ENCODE data around the gene CHMP1B.

The CHMP1B gene, protein sequence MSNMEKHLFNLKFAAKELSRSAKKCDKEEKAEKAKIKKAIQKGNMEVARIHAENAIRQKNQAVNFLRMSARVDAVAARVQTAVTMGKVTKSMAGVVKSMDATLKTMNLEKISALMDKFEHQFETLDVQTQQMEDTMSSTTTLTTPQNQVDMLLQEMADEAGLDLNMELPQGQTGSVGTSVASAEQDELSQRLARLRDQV

DNA sequence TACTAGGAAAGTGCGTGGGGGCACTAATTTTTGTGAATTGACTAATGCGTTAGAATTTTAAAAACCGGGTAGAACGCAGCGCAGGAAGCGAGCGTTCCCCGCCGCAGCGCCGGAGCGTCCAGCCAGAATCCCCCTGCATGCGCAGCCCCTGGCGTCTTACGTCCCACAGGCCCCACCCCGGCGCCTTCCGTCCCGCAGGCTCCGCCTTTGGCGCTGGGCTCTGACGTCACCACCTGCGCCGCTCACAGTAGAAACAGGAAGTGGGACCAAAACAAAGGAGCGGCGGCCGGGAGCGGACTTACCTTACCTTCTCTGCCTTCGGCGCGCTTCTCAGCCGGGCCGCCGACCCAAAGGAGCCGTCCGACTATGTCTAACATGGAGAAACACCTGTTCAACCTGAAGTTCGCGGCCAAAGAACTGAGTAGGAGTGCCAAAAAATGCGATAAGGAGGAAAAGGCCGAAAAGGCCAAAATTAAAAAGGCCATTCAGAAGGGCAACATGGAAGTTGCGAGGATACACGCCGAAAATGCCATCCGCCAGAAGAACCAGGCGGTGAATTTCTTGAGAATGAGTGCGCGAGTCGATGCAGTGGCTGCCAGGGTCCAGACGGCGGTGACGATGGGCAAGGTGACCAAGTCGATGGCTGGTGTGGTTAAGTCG, at the start of gene CHMP1B:
TSS of gene CHMP1B (plus strand) at position 268 of the 660 bp plus-strand sequence. CDS start at position 367, 99 bp downstream.
- DNase-seq (ENCODE audit: low read depth), result peak; percentile 95

DNA sequence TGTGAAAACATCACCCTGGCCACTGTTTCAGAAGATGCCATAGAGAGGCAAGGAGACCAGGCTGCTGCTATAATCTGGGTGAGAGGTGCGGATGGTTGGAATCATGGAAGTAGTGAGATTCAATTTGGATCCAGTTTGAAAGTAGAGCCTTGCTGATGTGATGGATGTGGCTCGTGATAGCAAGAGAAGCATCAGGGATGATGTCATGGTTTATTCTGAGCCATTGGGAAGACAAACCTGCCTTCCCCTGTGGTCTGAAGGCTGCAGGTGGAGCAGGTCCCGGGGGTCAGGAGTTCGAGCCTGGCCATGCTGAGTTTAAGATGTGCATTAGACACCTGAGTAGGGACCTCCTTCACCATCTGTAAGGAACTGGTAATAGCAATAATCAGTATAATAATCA, 49.6 kb upstream of the CHMP1B start:
- DNase-seq (ENCODE audit: low read depth), result no peak

DNA sequence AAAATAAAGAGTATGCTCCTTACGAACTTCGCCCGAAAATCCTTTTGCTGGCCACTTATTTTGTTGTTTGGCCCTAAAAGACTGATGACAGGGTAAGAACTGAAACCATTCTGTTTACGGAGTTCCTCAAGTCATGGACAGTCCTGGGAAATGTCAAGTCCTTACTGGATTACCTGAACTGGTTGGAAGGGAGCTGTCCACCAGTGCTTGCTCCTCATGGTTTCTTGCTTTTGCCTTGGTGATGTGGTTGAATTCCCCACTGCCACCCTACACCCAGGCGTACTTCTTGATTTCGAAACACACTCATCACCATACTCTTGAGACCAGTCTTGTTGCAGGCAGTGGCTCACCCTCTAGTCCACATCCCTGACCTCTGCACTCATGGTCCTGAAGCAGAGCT, 49.1 kb upstream of the CHMP1B start:
- no peak for DNase-seq (ENCODE audit: low read depth)

DNA sequence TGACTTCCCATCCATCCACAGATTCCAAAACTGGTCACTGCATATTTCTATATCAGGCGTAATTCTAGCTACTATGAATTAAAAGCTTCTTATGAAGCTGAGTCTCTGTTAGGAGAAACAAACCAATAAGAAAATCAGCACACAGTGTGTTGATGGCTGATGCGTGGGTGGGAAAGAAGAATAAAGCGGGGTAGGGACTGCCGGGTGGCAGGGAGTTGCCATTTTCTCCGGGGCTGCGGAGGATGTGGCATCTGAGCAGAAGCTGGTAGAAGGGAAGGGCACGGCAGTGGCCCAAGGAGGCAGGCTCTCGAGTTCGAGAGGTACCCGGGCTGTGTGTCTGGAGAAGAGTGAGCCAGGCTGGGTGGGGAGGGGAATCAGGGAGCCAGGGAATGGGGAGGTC, 48.6 kb upstream of the CHMP1B start:
- no peak for DNase-seq (ENCODE audit: low read depth)

DNA sequence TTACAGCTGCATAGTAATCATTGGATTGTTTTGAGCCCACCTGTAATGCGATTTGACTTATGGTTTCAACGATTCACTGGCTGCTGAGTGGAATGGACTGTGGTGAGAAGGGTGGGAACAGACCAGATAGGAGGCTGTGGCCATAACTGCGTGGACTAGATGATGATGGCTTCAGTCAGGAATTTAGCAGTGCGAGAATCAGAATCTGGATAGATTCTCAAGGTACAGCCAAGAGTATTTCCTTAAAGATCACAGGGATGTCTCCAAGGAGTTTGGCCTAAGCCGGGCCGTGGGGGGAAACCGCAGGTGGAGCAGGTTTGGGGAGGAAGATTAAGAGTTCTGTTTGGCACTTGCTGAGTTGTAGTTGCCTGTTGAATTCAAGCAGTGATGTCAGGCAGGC, 44.0 kb upstream of the CHMP1B start:
- no peak for DNase-seq (ENCODE audit: low read depth)

DNA sequence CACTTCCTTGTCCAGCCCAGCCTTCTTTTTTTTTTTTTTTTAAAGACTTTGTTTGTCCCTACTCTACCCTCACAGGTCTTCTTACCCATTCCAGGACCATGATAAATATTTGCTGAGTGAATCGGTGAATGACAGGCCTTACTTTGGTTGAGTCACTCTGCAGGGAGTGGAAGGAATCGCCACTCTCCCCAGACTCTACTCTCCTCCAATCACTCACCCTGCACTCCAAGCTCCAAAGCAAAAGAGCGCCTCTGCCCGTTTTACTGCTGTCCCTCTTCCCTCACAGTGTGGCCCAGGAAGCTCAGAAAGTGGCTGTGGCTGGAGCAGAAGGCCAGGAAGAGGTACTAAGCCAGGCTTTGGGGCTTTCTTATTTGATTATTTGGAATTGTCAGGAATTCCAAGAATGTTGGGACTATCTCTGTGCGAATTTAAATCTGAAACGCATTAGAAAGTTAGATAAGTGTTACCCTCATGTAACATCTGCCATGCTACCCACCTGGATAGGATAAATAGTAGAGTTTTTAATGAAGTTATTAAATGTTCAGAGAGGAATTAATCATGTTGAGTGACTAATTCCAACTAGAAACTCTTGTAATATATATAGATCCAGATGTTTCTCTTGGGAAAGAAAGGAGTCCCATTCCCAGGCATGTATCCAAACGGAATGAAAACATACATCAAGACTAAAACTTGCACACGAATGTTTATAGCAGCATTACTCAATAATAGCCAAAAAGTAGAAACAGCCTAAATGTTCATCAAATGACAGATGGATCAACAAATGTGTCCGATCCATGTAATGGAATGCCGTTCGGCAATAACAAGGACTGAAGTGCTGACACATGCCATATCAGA, 43.0 kb upstream of the CHMP1B start:
- no peak for DNase-seq (ENCODE audit: low read depth)

DNA sequence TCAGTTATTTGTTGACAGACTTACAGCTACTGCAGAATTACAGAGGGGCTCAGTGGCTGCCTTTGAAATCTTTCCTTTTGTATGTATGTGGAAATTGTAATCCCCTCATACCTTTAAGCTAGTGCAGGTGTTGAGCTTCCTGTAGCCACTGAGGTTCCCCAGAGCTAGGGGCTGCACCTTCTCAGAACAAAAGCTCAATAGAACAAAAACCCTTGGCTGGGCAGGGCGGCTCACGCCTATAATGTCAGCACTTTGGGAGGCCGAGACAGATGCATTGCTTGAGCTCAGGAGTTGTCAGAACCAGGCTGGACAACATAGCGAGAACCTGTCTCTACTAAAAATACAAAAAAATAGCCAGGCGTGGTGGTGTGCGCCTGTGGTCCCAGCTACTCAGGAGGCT, 41.3 kb upstream of the CHMP1B start:
- DNase-seq (ENCODE audit: low read depth), result no peak

DNA sequence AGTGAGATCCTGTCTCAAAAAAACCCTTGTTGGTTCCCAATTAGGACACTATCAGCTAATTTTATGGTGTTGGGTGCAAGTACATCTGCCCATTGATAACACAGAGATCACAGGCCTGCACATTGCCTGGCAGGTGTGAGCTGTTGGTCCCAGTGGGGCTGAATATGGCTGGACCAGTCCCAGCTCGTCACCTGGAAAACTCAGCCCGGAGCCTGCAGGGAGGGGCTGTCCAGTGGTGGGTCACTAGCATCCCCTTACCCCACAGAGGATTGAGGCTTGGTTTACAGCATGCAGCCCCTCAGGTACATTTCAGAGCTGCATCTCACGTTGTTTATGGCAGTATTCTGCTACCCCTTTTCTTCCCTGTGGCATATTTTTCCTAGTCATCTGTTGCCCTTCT, 40.8 kb upstream of the CHMP1B start:
- DNase-seq (ENCODE audit: low read depth), result no peak

DNA sequence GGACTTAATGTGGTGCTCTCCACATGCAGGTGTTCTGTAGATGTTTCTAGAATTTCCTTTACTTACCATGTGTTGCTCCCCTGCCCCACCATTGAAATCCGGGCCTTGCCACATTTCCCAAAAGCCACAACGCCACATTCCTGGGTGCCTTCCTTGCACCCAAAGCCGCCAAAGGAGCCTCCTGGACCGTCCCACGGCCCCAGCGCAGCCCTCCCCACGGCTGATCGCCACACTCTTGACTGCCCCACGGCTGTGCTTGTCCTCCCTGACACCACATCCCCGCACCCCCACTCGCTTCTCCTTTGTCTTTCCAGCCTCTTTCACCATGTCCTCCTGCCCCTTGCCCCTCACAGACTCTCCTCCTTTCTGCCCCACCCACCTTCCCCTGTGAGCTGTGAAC, 40.2 kb upstream of the CHMP1B start:
- DNase-seq (ENCODE audit: low read depth), result no peak

DNA sequence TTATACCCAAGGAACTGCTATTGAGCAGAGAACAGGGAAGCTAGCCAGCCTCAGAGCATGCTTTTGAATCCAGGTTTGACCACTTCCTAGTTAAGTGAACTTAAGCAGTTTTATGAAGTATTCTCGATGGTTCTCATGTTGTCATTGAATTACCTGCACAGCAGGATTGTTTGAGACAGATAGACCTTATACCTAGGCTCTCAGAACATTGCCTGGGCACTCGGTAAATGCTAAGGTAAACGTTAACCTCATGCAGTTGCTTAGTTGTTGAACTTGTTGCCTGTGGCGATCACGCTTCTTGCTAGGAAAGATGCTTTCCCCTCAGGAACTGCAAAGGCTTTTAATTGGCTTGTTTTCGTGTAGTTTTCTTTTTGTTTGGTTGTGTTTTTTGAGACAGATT, 34.0 kb upstream of the CHMP1B start:
- no peak for DNase-seq (ENCODE audit: low read depth)

DNA sequence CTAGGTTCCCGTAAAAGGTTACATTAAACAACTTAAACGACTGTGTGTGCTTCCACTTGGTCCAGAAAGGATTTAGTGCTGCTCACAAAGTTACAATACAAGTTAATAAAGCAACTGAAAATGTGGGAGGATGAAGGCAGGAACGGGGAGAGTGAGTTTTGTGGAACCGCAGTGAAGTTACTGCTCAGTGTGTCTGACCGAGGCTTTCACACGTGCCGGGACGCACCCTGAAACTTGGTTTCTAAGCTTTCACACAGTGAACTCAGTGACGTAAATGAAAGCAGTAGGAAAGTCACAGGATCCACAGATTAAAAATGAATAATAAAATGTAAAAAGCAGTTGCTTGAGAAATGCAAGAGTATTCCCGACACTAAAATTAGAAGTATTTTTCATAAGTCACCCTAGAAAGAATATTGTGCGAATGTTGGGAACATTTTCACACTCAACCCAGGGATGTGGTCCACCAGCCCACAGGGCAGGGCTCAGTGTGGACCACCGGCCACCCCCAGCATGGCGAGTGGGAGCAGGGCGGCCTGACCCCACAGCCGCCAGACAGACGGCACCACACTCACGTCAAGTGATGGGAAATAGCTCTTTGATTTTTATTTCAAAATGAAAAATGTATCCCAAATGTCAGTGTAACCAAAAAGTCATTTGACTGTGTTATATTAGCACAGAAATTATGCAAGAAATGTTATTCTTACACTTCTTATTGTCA, 32.6 kb upstream of the CHMP1B start:
- no peak for DNase-seq (ENCODE audit: low read depth)

DNA sequence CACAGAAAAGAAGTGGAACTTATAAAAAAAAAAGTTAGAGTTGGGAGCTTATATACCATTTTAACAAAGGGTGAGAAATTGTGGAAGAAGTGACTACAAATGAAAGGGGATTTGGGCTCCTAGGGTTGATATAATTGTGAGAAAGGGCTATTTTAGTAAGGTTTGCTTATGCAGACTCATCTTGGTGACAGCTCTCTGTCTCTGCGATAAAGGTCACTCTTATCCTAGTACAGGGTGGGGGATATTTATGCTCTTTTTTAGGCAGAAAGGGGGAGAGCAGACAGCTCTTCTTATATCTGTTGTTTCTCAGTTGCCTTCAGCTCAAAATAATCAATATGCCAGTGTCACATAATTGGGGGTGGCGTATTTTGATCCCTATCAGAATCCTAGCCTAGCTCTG, 31.3 kb upstream of the CHMP1B start:
- DNase-seq (ENCODE audit: low read depth), result no peak

DNA sequence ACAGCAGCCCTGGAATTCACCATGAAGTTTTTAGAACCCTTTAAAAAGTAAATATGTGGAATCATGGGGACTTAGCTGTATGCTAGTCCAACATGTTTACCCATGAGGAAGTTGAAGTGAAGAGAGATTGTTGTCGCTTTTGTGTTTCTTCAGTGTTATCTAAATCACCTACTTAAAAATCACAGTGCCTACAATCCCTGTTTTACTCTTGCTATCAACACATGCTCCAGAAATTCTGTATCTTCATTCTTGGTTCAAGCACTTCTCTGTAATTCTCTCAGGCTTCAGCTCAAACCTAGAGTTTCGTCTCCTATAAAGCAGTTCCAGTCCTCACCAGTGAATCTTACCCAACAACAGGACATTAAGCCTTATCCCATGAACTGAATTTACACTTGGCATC, 30.5 kb upstream of the CHMP1B start:
- no peak for DNase-seq (ENCODE audit: low read depth)

DNA sequence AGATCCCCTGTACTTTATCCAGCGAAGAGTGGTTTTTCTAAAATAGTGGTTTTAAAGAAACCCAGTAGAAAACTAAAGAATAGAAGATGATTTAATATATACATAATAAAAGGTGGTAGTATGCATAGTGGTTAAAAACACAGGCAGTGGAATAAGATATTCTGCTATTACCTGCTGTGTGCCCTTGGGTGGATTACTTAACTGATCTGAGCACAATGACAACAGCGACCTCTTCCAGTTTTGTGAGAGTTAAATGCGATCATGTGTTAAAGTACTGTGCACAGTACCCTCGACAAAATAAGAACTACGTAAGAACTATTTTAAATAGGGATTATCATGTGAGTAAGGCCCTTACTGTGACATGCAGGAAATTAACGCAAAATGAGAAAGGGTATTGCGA, 30.0 kb upstream of the CHMP1B start:
- no peak for DNase-seq (ENCODE audit: low read depth)

DNA sequence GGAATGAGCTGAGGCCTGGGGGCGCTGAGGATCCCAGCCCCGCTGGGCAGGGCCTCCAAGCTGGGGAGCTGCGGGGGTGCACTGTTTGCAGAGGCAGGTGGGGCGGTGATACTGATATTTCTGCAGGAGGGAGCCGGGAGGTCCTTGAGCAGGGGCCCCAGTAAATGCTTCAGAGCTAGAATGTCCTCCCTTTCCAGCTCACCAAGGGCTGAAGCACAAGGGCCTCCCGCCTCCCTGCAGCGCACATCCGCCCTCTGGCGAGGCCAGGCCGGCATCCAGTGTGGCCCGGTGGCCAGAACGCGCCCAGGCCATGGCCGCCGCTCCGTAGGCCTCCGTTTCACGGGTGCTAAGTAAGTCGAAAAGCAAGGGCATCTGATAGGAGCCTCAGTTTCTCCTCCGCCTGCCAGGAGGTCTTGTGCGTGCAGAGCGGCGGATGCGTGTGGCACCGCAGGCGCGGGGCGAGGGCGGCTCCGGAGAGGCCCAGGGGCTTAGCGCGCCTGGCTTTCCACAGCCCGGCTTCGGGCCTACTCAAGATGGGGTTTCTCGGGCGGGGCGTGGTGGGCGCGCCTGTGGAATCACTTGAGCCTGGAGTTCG, 29.5 kb upstream of the CHMP1B start:
- no peak for DNase-seq (ENCODE audit: low read depth)

DNA sequence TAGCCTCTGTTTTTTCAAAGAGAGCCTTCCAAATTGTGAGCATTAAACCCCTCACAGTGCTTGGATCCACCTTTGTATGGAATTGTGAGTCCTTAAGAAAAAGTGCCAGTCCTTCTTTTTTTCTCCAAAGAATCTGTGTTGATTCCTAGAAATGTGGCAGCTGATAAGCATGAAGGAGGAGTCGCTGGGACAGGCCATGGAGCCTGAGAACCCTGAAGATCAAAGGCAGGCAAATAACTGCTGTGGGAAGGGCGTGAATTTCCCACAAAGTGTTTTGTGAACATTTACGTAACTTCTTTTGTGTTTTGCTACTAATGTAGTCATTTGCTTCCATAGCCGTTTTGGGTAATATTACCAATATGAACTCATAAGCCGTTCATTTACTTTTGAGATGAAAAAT, 27.7 kb upstream of the CHMP1B start:
- DNase-seq (ENCODE audit: low read depth), result no peak

DNA sequence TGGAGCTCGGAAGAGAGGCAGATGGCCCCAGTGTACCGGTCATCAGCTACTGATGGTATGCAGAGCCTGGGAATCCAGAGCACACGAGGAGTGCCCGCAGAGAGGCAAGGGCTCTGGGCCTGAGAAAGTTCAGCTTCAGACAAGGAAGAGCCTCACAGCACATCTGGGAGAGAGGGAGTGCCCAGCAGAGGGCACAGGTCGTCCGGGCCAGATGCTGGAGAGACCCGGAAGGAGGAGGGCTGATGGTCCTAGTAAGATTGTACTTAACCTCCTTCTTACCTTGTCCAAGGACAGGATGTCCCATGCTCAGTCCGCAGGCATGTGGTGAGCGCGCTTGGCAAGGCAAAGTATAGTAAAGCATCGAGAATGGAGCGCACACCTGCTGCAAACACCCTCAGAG, 24.4 kb upstream of the CHMP1B start:
- no peak for DNase-seq (ENCODE audit: low read depth)

DNA sequence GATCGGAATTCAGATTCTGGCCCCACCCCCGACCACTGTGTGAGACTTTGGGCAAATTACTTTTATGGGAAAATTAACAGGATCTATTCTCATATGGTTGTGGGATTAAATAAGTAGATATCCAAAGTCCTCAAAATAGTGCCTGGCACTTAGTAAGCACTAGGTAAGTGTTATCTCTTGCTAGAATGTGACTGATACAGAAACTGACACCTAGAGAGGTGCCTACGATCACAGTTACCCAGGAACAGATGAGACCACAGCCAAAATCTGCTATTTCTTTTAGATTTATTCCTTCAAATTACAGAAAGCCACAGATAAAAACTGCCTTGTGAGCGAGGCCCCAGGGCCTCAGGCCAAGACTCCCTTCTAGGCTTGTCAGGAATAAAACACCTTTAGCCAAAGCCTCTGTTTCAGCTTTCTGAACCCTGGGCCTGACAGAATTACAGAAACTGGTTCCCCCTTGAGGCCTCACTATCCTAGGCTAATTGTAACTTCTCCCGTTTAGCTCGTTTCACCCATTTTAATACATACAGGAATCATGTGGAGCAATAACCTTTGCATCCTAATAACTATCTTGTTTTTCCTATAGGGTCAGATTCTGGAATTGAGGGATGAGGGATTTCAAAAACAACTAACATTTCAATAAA, 22.3 kb upstream of the CHMP1B start:
- DNase-seq (ENCODE audit: low read depth), result no peak

DNA sequence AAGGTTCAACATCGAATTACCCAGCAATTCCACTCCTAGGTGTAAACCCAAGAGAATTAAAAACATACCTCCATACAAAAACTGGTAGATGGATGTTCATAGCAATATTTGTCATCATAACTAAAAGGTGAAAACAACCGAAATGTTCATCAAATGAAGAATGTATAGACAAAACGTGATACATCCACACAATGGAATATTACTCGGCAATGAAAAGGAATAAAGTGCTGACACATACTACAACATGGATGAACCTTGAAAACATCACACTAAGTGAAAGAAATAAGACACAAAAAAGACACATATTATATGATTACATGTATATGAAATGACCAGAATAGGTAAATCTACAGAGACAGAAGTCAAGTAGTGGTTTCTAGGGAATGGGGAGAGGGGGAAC, 20.6 kb upstream of the CHMP1B start:
- no peak for DNase-seq (ENCODE audit: low read depth)

DNA sequence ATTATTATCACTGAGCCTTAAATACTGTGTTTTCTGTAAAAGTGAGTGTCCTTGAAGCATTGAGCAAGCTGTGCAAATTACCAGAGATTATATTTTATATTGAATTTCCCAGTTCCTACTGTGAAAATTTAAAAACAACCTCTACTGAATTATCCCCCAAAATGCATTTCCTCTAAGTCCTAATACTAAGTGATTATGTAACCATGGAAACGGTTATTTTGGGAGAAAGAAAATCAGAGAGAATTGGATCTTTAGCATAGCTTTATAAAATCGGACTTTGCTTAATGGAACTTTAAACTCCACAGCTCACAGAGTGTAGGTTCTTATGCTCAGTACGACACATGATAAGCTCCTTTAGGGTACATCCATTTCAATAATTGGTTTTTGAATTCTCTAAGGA, 19.3 kb upstream of the CHMP1B start:
- no peak for DNase-seq (ENCODE audit: low read depth)

DNA sequence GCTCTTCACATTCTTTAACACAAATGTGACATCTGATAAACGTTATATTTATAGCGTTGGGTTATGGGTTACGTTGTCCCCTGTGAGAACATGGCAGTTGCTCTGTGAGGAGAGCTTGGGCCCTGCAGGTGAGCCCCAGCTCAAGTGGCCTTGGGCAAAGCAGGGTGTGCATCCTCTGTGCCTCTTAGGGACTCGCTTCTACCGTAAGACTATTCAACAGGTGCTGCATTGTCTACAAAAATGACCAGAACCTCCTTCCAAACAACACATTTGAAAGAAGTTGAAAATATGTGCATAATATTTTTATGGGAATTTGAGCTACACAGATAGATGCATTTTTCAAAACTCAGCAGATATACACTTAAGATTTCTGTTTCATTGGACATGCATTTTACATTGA, 16.4 kb upstream of the CHMP1B start:
- DNase-seq (ENCODE audit: low read depth), result no peak

DNA sequence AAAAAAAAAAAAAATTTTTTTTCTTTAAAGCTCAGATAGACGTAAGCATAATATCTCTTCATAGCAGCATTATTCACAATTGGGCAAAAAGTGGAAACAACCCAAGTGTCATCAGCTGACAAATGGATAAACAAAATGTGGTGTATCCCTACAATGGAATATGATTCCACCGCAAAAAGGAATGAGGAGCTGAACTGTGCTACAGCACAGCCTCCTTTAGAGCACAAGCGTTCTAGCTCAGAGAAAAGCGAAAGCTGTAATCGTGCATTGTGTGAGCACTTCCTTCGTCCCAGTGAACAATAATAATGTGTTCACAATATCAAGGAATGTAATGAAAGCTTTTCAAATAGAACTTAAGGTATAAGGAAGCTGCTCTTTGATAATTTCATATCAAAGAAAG, 11.7 kb upstream of the CHMP1B start:
- no peak for DNase-seq (ENCODE audit: low read depth)

Data from activated T-cell treated with anti-CD3 and anti-CD28 coated beads for 24 hours (primary cell).